Measurements from ENCODE around the gene CREBBP.

CREBBP gene

DNA sequence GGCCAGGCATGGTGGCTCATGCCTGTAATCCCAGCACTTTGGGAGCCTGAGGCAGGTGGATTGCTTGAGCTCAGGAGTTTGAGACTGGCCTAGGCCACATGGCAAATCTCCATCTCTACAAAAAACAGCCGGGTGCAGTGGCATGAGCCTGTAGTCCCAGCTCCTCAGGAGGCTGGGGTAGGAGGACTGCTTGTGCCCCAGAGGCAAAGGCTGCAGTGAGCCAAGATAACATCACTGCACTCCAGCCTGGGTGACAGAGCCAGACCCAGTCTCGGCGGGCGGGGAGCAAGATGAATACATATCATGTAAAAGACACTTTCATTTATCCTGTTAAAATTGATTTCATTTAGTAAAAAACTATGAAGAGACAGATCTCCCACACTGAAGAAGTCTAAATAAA is 54.6 kb downstream of the CREBBP start:
- Histone ChIP-seq H4K20me1 (ENCODE audit: insufficient read depth, low read length) (peaks cover 2% of the 10 kb centered on the region; the same call in 1 of the 2 replicates), H3K27ac (ENCODE audit: low read depth, low read length, poor library complexity, severe bottlenecking) (no peak overlapping the region), H3K4me1 (ENCODE audit: insufficient read depth, low read length, severe bottlenecking) (peaks cover 27% of the 10 kb centered on the region), H3F3A (ENCODE audit: insufficient read depth, low read length) (no peaks in the 10 kb centered on the region), H3K9me2 (ENCODE audit: low read depth, low read length) (no peaks in the 10 kb centered on the region), H2AFZ (ENCODE audit: low read length) (no peak overlapping the region), H3K79me2 (ENCODE audit: insufficient read depth, low read length) (0 out of 2 replicates have a peak, but pooled peaks cover 7% of the 10 kb centered on the region), H3K4me3 (ENCODE audit: low read depth, low read length, poor library complexity, severe bottlenecking) (no peak overlapping the region), H3K27me3 (ENCODE audit: insufficient read depth, low read length) (no peaks in the 10 kb centered on the region), H3K9me3 (ENCODE audit: low read length) (no peaks in the 10 kb centered on the region), H3K9ac (ENCODE audit: low read length) (no peak overlapping the region), H3K4me2 (ENCODE audit: low read length) (no peak overlapping the region), H3K36me3 (ENCODE audit: insufficient read depth, low read length) (peaks cover 7% of the 10 kb centered on the region; the same call in 1 of the 2 replicates)
- no peak for TF ChIP-seq EZH2 (IDR thresholded peaks at IDR 0.05; ENCODE audit: borderline replicate concordance, low read length)
- TF ChIP-seq, protein P1, sequence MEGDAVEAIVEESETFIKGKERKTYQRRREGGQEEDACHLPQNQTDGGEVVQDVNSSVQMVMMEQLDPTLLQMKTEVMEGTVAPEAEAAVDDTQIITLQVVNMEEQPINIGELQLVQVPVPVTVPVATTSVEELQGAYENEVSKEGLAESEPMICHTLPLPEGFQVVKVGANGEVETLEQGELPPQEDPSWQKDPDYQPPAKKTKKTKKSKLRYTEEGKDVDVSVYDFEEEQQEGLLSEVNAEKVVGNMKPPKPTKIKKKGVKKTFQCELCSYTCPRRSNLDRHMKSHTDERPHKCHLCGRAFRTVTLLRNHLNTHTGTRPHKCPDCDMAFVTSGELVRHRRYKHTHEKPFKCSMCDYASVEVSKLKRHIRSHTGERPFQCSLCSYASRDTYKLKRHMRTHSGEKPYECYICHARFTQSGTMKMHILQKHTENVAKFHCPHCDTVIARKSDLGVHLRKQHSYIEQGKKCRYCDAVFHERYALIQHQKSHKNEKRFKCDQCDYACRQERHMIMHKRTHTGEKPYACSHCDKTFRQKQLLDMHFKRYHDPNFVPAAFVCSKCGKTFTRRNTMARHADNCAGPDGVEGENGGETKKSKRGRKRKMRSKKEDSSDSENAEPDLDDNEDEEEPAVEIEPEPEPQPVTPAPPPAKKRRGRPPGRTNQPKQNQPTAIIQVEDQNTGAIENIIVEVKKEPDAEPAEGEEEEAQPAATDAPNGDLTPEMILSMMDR (IDR thresholded peaks at IDR 0.05; ENCODE audit: low read length), result no peak

DNA sequence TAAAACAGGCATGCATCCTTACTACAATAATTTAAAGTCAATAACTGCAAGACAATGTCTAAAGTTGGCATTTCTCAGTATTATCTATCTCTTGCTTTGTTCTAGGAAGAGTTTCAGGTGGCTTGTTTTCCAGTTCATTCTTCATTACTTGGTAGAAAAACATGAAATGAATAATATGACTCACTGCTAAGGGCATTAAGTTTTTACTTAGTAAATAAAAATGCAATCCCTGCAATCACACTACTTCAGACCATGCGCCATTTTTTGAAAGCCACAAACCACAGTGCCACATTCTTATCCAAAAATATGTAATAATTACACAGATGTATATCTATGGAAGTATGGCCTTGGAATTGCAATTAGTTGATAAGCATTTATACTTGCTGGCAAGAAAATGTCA is 55.4 kb downstream of the CREBBP start:
- no peak for TF ChIP-seq EZH2 (IDR thresholded peaks at IDR 0.05; ENCODE audit: borderline replicate concordance, low read length)
- TF ChIP-seq, protein P1 (IDR thresholded peaks at IDR 0.05; ENCODE audit: low read length), result no peak
- Histone ChIP-seq H3K9me2 (ENCODE audit: low read depth, low read length) (no peaks in the 10 kb centered on the region), H3K79me2 (ENCODE audit: insufficient read depth, low read length) (0 out of 2 replicates have a peak, but pooled peaks cover 4% of the 10 kb centered on the region), H3K27ac (ENCODE audit: low read depth, low read length, poor library complexity, severe bottlenecking) (no peak overlapping the region), H3K4me1 (ENCODE audit: insufficient read depth, low read length, severe bottlenecking) (peaks cover 35% of the 10 kb centered on the region), H3K27me3 (ENCODE audit: insufficient read depth, low read length) (no peaks in the 10 kb centered on the region), H4K20me1 (ENCODE audit: insufficient read depth, low read length) (peaks cover 2% of the 10 kb centered on the region; the same call in 1 of the 2 replicates), H3F3A (ENCODE audit: insufficient read depth, low read length) (no peaks in the 10 kb centered on the region), H3K4me3 (ENCODE audit: low read depth, low read length, poor library complexity, severe bottlenecking) (no peak overlapping the region), H3K9me3 (ENCODE audit: low read length) (no peaks in the 10 kb centered on the region), H3K9ac (ENCODE audit: low read length) (no peak overlapping the region), H2AFZ (ENCODE audit: low read length) (no peak overlapping the region), H3K36me3 (ENCODE audit: insufficient read depth, low read length) (peaks cover 7% of the 10 kb centered on the region; the same call in 1 of the 2 replicates), H3K4me2 (ENCODE audit: low read length) (no peak overlapping the region)

DNA sequence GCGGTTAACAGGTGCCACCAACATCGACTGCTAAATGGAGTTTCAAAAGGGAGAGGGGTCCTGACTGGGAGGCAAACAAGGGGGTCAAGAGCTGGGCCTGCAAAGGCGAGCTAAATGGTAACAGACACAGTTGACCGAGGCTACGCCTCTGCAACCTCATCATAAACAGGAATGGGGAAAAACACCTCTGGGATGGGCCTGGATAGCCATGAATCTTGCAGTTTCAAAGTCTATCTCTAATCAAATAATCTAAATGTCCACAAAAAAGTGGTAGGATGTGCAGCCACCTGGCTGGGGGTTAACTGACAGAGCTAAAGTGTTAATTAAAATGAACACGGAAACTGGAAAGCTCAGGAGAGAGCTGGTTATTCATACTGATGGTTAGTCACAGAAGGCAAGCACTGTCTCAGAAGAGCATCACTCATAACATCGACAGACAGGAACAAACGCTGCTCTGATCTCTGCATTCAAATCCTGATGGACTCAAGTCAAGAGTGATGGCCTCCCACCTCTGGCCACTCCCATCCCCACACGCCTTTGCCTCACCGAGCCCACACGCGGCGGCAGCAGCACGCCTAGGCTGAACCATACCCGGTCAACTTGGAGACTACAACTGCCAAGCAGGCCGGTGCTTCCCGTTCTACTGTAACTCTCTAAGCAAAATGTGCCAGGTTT is 56.3 kb downstream of the CREBBP start:
- H3F3A ChIP-seq (ENCODE audit: insufficient read depth, low read length), result no peaks in the 10 kb centered on the region
- no peak overlapping the region for H2AFZ ChIP-seq (ENCODE audit: low read length)
- TF ChIP-seq, protein P1 (IDR thresholded peaks at IDR 0.05; ENCODE audit: low read length), result no peak
- TF ChIP-seq EZH2 (IDR thresholded peaks at IDR 0.05; ENCODE audit: borderline replicate concordance, low read length), result no peak
- no peak overlapping the region; the same call in 1 of the 2 replicates for H3K4me2 ChIP-seq (ENCODE audit: low read length)
- no peak overlapping the region for H3K9ac ChIP-seq (ENCODE audit: low read length)
- H4K20me1 ChIP-seq (ENCODE audit: insufficient read depth, low read length), result peaks cover 2% of the 10 kb centered on the region; the same call in 1 of the 2 replicates
- no peaks in the 10 kb centered on the region for H3K9me3 ChIP-seq (ENCODE audit: low read length)
- H3K4me3 ChIP-seq (ENCODE audit: low read depth, low read length, poor library complexity, severe bottlenecking), result no peak overlapping the region
- no peaks in the 10 kb centered on the region for H3K9me2 ChIP-seq (ENCODE audit: low read depth, low read length)
- no peaks in the 10 kb centered on the region for H3K27me3 ChIP-seq (ENCODE audit: insufficient read depth, low read length)
- H3K36me3 ChIP-seq (ENCODE audit: insufficient read depth, low read length), result peaks cover 2% of the 10 kb centered on the region; the same call in 1 of the 2 replicates
- H3K4me1 ChIP-seq (ENCODE audit: insufficient read depth, low read length, severe bottlenecking), result peaks cover 43% of the 10 kb centered on the region
- no peak overlapping the region for H3K27ac ChIP-seq (ENCODE audit: low read depth, low read length, poor library complexity, severe bottlenecking)
- H3K79me2 ChIP-seq (ENCODE audit: insufficient read depth, low read length), result peaks cover 6% of the 10 kb centered on the region; the same call in 1 of the 2 replicates
